RPMI7951 (cell line): Measurements from ENCODE around the gene NUP35. TPM values are rescaled to one million over a fixed set of nuclear protein-coding genes. Genes with fewer than 3 reads are reported as not detected.

Experiments
- DNase-seq: peaks from one replicate; pipeline ENCODE4 v3.0.0-alpha.2; 2012; ENCODE audit warnings: low read depth
- total RNA-seq: library from RNA; depleted of rRNA; stranded (reverse); fragments of >200 nt; shearing (Covaris generic); gene quantifications from 2 replicates; pipeline ENCODE4 v1.2.3, GENCODE V29; 2014; rRNA removed

The NUP35 gene
- total RNA-seq, 1 experiment from 2014 or later = 68.8 TPM

GRCh38 chr2:183209395-183210028 lies 85.3 kb downstream of the NUP35 start:
- no peak for DNase-seq

Other genes with a start within 250 kb of the NUP35 start
- 182 and 188 TPM in 2 replicates for gene NCKAP1, start 86.0 kb upstream of the NUP35 start, total RNA-seq
- gene DUSP19, start 45.7 kb upstream of the NUP35 start, total RNA-seq = 1.7 and 2.1 TPM in 2 replicates